ENCODE results near the gene INHA. TPM values are rescaled to one million over a fixed set of nuclear protein-coding genes. Genes with fewer than 3 reads are reported as not detected.
A peak's percentile ranks its signal among the peaks of the same experiment; 100 is the strongest.

Gene INHA
- polyA plus RNA-seq (2013, experiment 1 of 2): 0.50 TPM
- polyA plus RNA-seq (2013, experiment 2 of 2): 0.35 TPM

GRCh38 chr2:219572237-219573001, at the start of gene INHA:
Gene INHA (plus strand): TSS chr2:219572310. CDS start chr2:219572375, 65 bp downstream.
- peak within 1 kb of the TSS; percentile 6 for H4K8ac ChIP-seq (ENCODE audit: low read depth, low read length)
- H3K9ac ChIP-seq (ENCODE audit: low read depth, low read length, poor library complexity): peak within 1 kb of the TSS; percentile 78
- peak within 1 kb of the TSS; percentile 82 for H3K14ac ChIP-seq (ENCODE audit: low read length)
- H2BK120ac ChIP-seq (ENCODE audit: low read depth, low read length): no peak within 1 kb of the TSS
- no CpG with 5 or more reads among the region's 13 CpGs for WGBS, 2 donors (ENCODE audit: extremely low coverage in 2 of 2, insufficient read length in 2 of 2, insufficient replicate concordance in 1 of 2)
- peaks cover 9% of the 10 kb centered on the region for H3K79me1 ChIP-seq (ENCODE audit: low read depth, low read length)
- peak within 1 kb of the TSS; percentile 86 to 94 for H3K4me3 ChIP-seq (ENCODE audit: low read length in 2 of 2)
- H2BK5ac ChIP-seq (ENCODE audit: low read length): peak within 1 kb of the TSS; percentile 50
- H3K18ac ChIP-seq (ENCODE audit: low read length): peak within 1 kb of the TSS; percentile 91
- H2BK12ac ChIP-seq (ENCODE audit: low read length): peak within 1 kb of the TSS; percentile 82
- peak within 1 kb of the TSS; percentile 77 for H3K23ac ChIP-seq (ENCODE audit: low read depth, low read length, poor library complexity)
- peak within 1 kb of the TSS; percentile 56 for H3K27ac ChIP-seq (replicated peaks; ENCODE audit: low read length)
- H3K9me3 ChIP-seq (replicated peaks in 1 of 2; ENCODE audit: control insufficient read depth in 2 of 2, insufficient read depth in 1 of 2, low read depth in 1 of 2, low read length in 2 of 2): no peaks in the 10 kb centered on the region
- peak within 1 kb of the TSS; percentile 91 for H3K4me2 ChIP-seq (ENCODE audit: insufficient read depth, low read length, poor library complexity, severe bottlenecking)
- H3K4me1 ChIP-seq (ENCODE audit: control insufficient read depth in 2 of 2, insufficient read depth in 1 of 2, low read depth in 1 of 2, low read length in 2 of 2): peaks cover 20 to 22% of the 10 kb centered on the region in 2 donors
- peaks cover 5 to 26% of the 10 kb centered on the region in 2 donors for H3K36me3 ChIP-seq (replicated peaks in 1 of 2; ENCODE audit: control insufficient read depth in 2 of 2, insufficient read depth in 2 of 2, low read length in 2 of 2)
- H3K4ac ChIP-seq (ENCODE audit: low read length): peak within 1 kb of the TSS; percentile 29
- peak within 1 kb of the TSS; percentile 98 for H2AFZ ChIP-seq (ENCODE audit: low read length)
- H2AK5ac ChIP-seq (ENCODE audit: low read depth, low read length): peak within 1 kb of the TSS; percentile 87
- DNase-seq (ENCODE audit: low spot score): no peak
- H3K27me3 ChIP-seq (ENCODE audit: control insufficient read depth in 3 of 3, insufficient read depth in 3 of 3, low read depth in 1 of 3, low read length in 3 of 3): peaks cover 0 to 3% (median 2%) of the 10 kb centered on the region in 3 experiments
- H4K91ac ChIP-seq (ENCODE audit: low read depth, low read length, poor library complexity): no peak within 1 kb of the TSS
- peak within 1 kb of the TSS; percentile 98 for H2BK15ac ChIP-seq (ENCODE audit: low read length)

GRCh38 chr2:219523031-219523671, 49.0 kb upstream of the INHA start:
- Histone ChIP-seq H3K4ac (ENCODE audit: low read length) (no peak overlapping the region), H3K9me3 (replicated peaks in 1 of 2; ENCODE audit: control insufficient read depth in 2 of 2, insufficient read depth in 1 of 2, low read depth in 1 of 2, low read length in 2 of 2) (no peaks in the 10 kb centered on the region), H2BK120ac (ENCODE audit: low read depth, low read length) (peak overlapping the region; percentile 27), H4K8ac (ENCODE audit: low read depth, low read length) (no peak overlapping the region), H3K4me2 (ENCODE audit: insufficient read depth, low read length, poor library complexity, severe bottlenecking) (peak overlapping the region; percentile 58), H4K91ac (ENCODE audit: low read depth, low read length, poor library complexity) (no peak overlapping the region), H3K36me3 (replicated peaks in 1 of 2; ENCODE audit: control insufficient read depth in 2 of 2, insufficient read depth in 2 of 2, low read length in 2 of 2) (no peaks in the 10 kb centered on the region), H3K27ac (replicated peaks; ENCODE audit: low read length) (no peak overlapping the region), H2AK5ac (ENCODE audit: low read depth, low read length) (peak overlapping the region; percentile 56), H2BK12ac (ENCODE audit: low read length) (no peak overlapping the region), H2BK5ac (ENCODE audit: low read length) (no peak overlapping the region), H3K4me1 (ENCODE audit: control insufficient read depth in 2 of 2, insufficient read depth in 1 of 2, low read depth in 1 of 2, low read length in 2 of 2) (peaks cover 40 to 42% of the 10 kb centered on the region in 2 donors), H3K23ac (ENCODE audit: low read depth, low read length, poor library complexity) (peak overlapping the region; percentile 58), H3K9ac (ENCODE audit: low read depth, low read length, poor library complexity) (peak overlapping the region; percentile 75), H3K14ac (ENCODE audit: low read length) (no peak overlapping the region), H2BK15ac (ENCODE audit: low read length) (peak overlapping the region; percentile 56), H3K18ac (ENCODE audit: low read length) (peak overlapping the region; percentile 94), H3K4me3 (ENCODE audit: low read length in 2 of 2) (no peak overlapping the region), H2AFZ (ENCODE audit: low read length) (peak overlapping the region; percentile 82), H3K79me1 (ENCODE audit: low read depth, low read length) (no peaks in the 10 kb centered on the region), H3K27me3 (ENCODE audit: control insufficient read depth in 3 of 3, insufficient read depth in 3 of 3, low read depth in 1 of 3, low read length in 3 of 3) (peaks cover 4 to 70% (median 36%) of the 10 kb centered on the region in 3 experiments)
- WGBS, 2 donors (ENCODE audit: extremely low coverage in 2 of 2, insufficient read length in 2 of 2, insufficient replicate concordance in 1 of 2): no CpG with 5 or more reads among the region's 24 CpGs
- DNase-seq (ENCODE audit: low spot score): no peak

DNA sequence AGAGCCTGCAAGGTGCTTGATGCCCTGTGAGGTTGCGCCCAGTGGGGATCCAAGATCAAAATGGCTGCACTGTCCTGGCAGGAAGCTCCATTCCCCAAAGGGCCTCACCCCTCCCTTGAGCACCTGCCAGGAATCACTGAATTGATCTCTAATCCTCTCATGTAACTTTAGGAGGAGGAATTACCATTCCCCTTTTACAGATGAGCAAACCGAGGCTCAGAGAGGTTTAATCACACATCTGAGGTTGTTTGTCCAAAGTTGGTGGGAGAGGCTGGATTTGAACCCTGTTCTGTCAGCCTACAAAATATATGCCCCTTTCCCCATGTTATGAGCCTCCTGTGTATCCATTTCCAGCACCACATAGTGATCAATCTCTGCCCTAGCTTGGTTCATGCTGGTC, 47.3 kb upstream of the INHA start:
- no peak for DNase-seq (ENCODE audit: low spot score)
- Histone ChIP-seq H2BK15ac (ENCODE audit: low read length) (no peak overlapping the region), H3K27ac (replicated peaks; ENCODE audit: low read length) (no peak overlapping the region), H3K36me3 (replicated peaks in 1 of 2; ENCODE audit: control insufficient read depth in 2 of 2, insufficient read depth in 2 of 2, low read length in 2 of 2) (no peaks in the 10 kb centered on the region), H3K14ac (ENCODE audit: low read length) (no peak overlapping the region), H2AFZ (ENCODE audit: low read length) (no peak overlapping the region), H3K79me1 (ENCODE audit: low read depth, low read length) (no peaks in the 10 kb centered on the region), H2BK120ac (ENCODE audit: low read depth, low read length) (no peak overlapping the region), H2BK5ac (ENCODE audit: low read length) (no peak overlapping the region), H3K27me3 (ENCODE audit: control insufficient read depth in 3 of 3, insufficient read depth in 3 of 3, low read depth in 1 of 3, low read length in 3 of 3) (peaks cover 4 to 72% (median 47%) of the 10 kb centered on the region in 3 experiments), H3K4me3 (ENCODE audit: low read length in 2 of 2) (no peak overlapping the region), H2BK12ac (ENCODE audit: low read length) (no peak overlapping the region), H3K9ac (ENCODE audit: low read depth, low read length, poor library complexity) (no peak overlapping the region), H4K8ac (ENCODE audit: low read depth, low read length) (no peak overlapping the region), H3K4ac (ENCODE audit: low read length) (no peak overlapping the region), H3K9me3 (replicated peaks in 1 of 2; ENCODE audit: control insufficient read depth in 2 of 2, insufficient read depth in 1 of 2, low read depth in 1 of 2, low read length in 2 of 2) (no peaks in the 10 kb centered on the region), H3K18ac (ENCODE audit: low read length) (no peak overlapping the region), H3K23ac (ENCODE audit: low read depth, low read length, poor library complexity) (no peak overlapping the region), H4K91ac (ENCODE audit: low read depth, low read length, poor library complexity) (no peak overlapping the region), H3K4me2 (ENCODE audit: insufficient read depth, low read length, poor library complexity, severe bottlenecking) (no peak overlapping the region), H2AK5ac (ENCODE audit: low read depth, low read length) (peak overlapping the region; percentile 51), H3K4me1 (ENCODE audit: control insufficient read depth in 2 of 2, insufficient read depth in 1 of 2, low read depth in 1 of 2, low read length in 2 of 2) (peaks cover 43 to 45% of the 10 kb centered on the region in 2 donors)
- WGBS, 2 donors (ENCODE audit: extremely low coverage in 2 of 2, insufficient read length in 2 of 2, insufficient replicate concordance in 1 of 2): no CpG with 5 or more reads among the region's 2 CpGs
